IPS DF 6.9 (cell line): ENCODE data around the gene CADM2.

Source experiments
- DNase-seq: peaks from one replicate; pipeline ENCODE4 v3.0.0-alpha.2; 2013; ENCODE audit warnings: low read depth, low spot score
- H3K27ac ChIP-seq: one replicate; pipeline ENCODE4 v1.5.1; 2013; ENCODE audit warnings: low read length, control low read depth
- H3K27me3 ChIP-seq: 2 replicates; pipeline ENCODE4 v1.6.1; 2013; ENCODE audit warnings: mild to moderate bottlenecking, low read length; ENCODE audit not compliant: control insufficient read depth, insufficient read depth
- H3K36me3 ChIP-seq: 2 replicates; pipeline ENCODE4 v1.6.1; 2013; ENCODE audit warnings: low read length; ENCODE audit not compliant: control insufficient read depth, insufficient read depth
- H3K4me1 ChIP-seq: 2 replicates; pipeline ENCODE4 v1.6.1; 2013; ENCODE audit warnings: low read length; ENCODE audit not compliant: control insufficient read depth, insufficient read depth
- H3K4me3 ChIP-seq: 2 replicates; pipeline ENCODE4 v1.5.1; 2013; ENCODE audit warnings: mild to moderate bottlenecking, low read length
- H3K9me3 ChIP-seq: 2 replicates; pipeline ENCODE4 v1.6.1; 2013; ENCODE audit warnings: low read length, inconsistent platforms; ENCODE audit not compliant: control insufficient read depth, insufficient read depth
- WGBS: extraction: QIAGEN DNeasy Blood & Tissue Kit; methylation state at CpG from one replicate; pipeline ENCODE4 v1.1.7; 2013; ENCODE audit warnings: mixed read lengths, missing lambda C conversion rate; ENCODE audit not compliant: insufficient read length, insufficient coverage; 5-methylcytosine and 5-hydroxymethylcytosine counted together

Gene CADM2

DNA sequence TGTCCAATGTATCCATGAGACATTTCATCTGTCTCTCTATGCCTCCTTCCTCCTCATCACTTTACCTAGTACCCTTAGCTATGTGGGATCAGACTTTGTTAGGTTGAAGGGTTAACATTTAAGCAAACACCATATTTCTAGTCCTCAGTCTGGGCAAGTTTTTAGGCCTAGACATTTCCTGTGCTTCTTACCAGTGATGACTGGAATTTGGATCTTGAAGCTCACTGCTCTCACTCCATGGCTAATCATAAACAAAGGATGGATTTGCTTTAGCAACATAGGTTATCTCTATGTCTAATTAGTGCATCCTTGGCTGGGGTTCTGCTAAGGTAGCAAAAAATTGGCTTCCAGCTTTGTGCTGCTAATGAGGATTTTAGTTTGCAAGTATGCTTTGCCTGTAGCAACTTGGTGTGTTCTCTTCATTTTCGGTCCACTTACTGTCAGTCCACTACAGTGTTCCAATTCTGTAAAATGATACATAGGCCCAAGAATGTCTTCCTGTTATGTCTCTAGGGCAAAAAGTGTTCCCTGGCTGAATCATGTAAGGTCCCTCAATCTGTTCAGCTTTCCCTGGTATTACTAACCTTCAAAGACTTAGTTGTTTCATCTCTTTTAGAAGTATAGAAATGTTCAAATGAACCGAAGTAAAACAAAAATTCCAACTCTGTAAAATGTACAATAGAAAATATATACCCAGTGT lies 615.4 kb downstream of the CADM2 start:
- no peaks in the 10 kb centered on the region for H3K4me1 ChIP-seq
- no peak for DNase-seq
- H3K9me3 ChIP-seq = no peaks in the 10 kb centered on the region
- no CpG with 5 or more reads among the region's 2 CpGs for WGBS
- H3K27me3 ChIP-seq = no peaks in the 10 kb centered on the region
- no peaks in the 10 kb centered on the region for H3K36me3 ChIP-seq
- H3K27ac ChIP-seq = no peak overlapping the region
- no peak overlapping the region for H3K4me3 ChIP-seq

DNA sequence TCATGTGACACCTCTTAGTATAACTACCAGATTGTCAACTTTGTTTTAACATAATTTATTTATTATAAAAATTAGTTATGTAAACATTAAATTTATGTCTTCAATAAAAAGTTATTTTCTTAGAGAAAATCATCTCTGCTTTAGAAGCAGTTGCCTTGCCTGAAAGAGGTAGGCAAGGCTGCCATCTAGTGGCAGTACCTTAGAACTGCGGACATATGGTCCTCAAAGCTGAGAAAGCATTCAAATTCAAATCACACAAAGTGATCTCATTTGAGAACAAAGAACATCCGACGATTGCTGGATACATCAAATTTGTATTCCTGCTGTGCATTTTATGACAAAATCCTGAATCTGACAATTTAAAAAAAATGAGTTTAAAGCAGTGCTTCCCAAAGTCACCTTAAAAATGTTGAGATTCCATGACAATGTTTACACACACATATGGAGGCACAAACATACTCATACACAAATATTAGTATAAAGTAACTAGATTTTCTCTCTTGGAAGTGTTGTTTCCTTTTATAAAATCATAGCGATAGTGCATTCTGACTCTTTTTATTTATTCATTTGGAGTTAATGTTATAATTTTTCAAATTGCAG lies 617.4 kb downstream of the CADM2 start:
- no peak overlapping the region for H3K27ac ChIP-seq

DNA sequence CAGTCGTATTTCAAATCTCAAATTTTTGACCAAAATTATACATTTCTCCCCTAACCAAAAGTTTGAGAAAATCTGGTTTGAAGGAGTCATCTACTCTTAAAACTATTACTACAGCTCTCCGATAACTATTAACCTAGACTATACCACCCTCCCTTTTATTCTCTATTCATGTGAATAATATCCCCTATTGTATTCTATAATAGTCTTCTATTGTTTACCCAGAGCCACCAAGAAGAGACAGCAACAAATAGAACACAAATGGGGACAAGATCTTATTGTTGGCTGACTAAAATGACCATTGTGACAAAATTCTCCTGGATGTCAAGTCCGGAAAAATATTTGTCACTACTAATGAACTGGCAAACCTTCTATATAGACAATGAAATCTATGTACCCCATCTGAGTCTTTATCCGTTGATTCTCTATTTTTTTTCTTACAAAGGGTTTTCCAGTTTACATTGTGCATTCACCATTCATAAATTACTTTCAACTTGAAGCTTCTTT lies 618.0 kb downstream of the CADM2 start:
- no peak for DNase-seq
- no CpG with 5 or more reads among the region's 4 CpGs for WGBS
- Histone ChIP-seq H3K36me3 (no peaks in the 10 kb centered on the region), H3K9me3 (no peaks in the 10 kb centered on the region), H3K27me3 (no peaks in the 10 kb centered on the region), H3K27ac (no peak overlapping the region), H3K4me3 (no peak overlapping the region), H3K4me1 (no peaks in the 10 kb centered on the region)

More for the DNA sequence above, 617.4 kb downstream of the CADM2 start:
- no CpG with 5 or more reads among the region's 4 CpGs for WGBS
- no peaks in the 10 kb centered on the region for H3K27me3 ChIP-seq
- peak; percentile 45 for DNase-seq
- H3K9me3 ChIP-seq = no peaks in the 10 kb centered on the region
- H3K4me3 ChIP-seq = no peak overlapping the region
- no peaks in the 10 kb centered on the region for H3K36me3 ChIP-seq
- H3K4me1 ChIP-seq = no peaks in the 10 kb centered on the region

DNA sequence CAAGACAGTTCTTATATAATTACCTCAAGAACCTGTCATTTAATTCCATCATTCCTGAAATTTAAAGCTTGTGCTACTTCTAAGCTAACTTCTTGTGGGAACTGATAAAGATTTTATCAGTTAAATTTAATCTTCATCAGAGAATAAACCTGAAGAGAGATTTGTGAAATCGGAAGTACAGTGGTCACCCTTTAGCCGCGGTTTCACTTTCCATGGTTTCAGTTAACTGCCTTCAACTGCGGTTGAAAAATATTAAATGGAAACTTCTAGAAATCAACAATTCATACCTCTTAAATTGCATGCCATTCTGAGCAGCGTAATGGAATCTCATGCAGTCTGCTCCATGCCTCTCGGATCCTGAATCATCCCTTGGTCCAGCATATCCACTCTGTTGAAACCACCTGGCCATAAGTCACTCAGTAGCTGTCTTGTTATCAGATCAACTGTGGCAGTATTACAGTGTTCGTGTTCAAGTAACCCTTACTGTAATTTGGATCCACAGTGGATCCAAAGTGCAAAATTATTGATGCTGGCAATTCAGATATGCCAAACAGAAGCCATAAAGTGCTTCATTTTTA lies 626.1 kb downstream of the CADM2 start:
- DNase-seq = no peak

DNA sequence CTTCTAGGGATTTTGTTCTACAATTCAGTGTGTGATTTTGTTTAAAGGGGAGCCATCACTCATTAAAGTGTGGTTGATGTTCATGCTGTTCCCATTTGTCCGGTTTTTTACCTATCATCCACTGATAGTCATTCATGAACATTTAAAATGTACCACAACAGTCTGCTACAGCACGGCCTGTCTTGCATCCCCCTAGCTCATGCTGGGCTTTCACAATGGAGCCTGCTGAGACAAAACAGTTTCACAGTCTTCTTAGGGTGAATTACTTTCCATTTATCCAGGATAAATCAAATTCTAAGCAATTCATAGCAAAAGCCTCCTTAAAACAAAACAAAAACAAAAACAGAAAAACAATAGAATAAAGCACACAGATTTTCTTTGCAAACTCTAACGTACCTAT lies 627.2 kb downstream of the CADM2 start:
- Histone ChIP-seq H3K9me3 (no peaks in the 10 kb centered on the region), H3K4me1 (no peaks in the 10 kb centered on the region), H3K36me3 (no peaks in the 10 kb centered on the region), H3K4me3 (no peak overlapping the region), H3K27me3 (no peaks in the 10 kb centered on the region), H3K27ac (no peak overlapping the region)
- DNase-seq = no peak
- WGBS = no CpG with 5 or more reads among the region's 3 CpGs

More for the DNA sequence above, 626.1 kb downstream of the CADM2 start:
- no peaks in the 10 kb centered on the region for H3K27me3 ChIP-seq
- no CpG with 5 or more reads among the region's 7 CpGs for WGBS
- no peaks in the 10 kb centered on the region for H3K4me1 ChIP-seq
- no peaks in the 10 kb centered on the region for H3K36me3 ChIP-seq
- H3K9me3 ChIP-seq = no peaks in the 10 kb centered on the region
- no peak overlapping the region for H3K4me3 ChIP-seq
- H3K27ac ChIP-seq = no peak overlapping the region

DNA sequence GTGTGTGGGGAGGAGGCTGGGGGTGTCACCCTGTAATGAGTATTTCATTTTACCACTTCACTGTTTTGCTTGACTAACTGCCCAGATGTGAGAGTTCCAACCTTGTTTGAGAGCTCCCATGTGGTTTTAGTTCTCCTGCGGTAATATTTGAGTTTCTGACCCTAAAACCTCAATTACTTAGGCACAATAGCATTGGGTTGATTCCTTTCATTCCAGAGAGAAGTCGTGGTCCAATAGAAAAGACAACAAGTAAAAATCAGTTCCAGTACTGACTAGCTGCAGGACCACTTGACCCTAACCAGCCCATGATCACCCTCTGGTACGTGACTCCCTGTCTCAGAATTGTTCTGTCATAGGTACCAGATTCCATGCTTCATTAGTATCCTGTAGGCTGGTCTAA lies 630.4 kb downstream of the CADM2 start:
- Histone ChIP-seq H3K9me3 (no peaks in the 10 kb centered on the region), H3K4me1 (no peaks in the 10 kb centered on the region), H3K36me3 (no peaks in the 10 kb centered on the region), H3K27ac (no peak overlapping the region), H3K27me3 (no peaks in the 10 kb centered on the region), H3K4me3 (no peak overlapping the region)
- no CpG with 5 or more reads among the region's 3 CpGs for WGBS
- DNase-seq = no peak

DNA sequence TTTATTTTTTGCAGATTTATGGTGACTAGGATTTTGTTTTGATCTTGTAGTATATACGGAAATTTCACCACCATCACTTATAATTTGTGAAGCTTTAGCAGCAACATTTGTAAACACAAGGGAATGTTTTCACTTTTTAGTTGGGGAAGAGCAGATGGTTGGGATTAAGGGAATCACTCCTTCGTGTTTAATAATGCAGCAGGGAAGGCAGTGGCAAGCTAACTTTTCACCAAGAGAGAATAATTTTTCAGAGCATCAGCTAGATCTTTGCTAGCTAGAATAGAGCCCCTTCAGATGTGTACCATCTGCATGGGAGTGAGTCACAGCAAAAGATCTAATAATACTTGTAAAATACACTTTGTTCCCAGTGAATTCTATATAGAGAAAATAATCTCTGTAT lies 632.7 kb downstream of the CADM2 start:
- whole genome bisulfite sequencing = no CpG with 5 or more reads among the region's 2 CpGs
- H3K4me1 ChIP-seq = no peaks in the 10 kb centered on the region
- no peak for DNase-seq
- no peak overlapping the region for H3K4me3 ChIP-seq
- H3K36me3 ChIP-seq = no peaks in the 10 kb centered on the region
- no peaks in the 10 kb centered on the region for H3K27me3 ChIP-seq
- no peak overlapping the region for H3K27ac ChIP-seq
- H3K9me3 ChIP-seq = no peaks in the 10 kb centered on the region

DNA sequence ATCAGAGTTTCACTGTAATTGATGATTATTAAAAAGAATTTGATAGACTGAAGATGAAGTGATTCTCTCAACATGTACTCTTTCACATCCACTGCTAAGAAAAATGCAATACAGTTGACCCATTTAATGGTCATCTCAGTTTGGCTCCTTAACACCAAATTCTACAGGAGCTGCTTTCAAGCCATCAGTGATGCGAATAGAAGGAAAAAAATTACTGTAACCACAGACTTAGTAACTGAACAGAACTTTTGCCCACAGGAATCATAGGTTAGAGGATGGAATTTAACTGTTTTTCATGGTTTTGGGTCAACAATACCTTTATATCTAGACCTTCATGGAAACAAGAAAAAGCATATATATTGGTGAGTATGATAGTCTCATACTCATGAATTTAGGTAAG lies 633.5 kb downstream of the CADM2 start:
- Histone ChIP-seq H3K9me3 (no peaks in the 10 kb centered on the region), H3K36me3 (no peaks in the 10 kb centered on the region), H3K4me1 (no peaks in the 10 kb centered on the region), H3K27me3 (no peaks in the 10 kb centered on the region), H3K4me3 (no peak overlapping the region), H3K27ac (no peak overlapping the region)
- DNase-seq = no peak
- WGBS = no CpG with 5 or more reads among the region's 1 CpG

DNA sequence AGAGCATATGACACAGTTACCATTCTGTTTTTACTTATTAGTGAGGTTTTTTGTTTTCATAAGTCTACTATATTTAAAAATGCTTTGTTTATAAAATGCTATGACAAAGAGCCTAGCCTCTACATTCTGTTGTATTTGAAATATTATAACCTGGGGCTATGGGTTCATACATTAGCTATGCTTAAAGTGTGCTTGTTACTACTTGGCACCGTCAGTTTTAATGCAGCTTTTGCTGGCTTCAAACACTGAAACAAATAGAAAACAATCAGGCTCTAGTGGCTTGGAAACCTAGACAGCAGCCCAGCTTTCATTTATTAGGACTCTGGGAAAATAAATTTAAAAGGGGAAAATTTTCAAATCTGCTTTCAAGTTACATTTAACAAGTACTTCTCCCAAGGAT lies 635.9 kb downstream of the CADM2 start:
- Histone ChIP-seq H3K27ac (no peak overlapping the region), H3K36me3 (no peaks in the 10 kb centered on the region), H3K27me3 (no peaks in the 10 kb centered on the region), H3K9me3 (no peaks in the 10 kb centered on the region), H3K4me1 (no peaks in the 10 kb centered on the region), H3K4me3 (no peak overlapping the region)
- WGBS = no CpG with 5 or more reads among the region's 1 CpG
- DNase-seq = no peak

DNA sequence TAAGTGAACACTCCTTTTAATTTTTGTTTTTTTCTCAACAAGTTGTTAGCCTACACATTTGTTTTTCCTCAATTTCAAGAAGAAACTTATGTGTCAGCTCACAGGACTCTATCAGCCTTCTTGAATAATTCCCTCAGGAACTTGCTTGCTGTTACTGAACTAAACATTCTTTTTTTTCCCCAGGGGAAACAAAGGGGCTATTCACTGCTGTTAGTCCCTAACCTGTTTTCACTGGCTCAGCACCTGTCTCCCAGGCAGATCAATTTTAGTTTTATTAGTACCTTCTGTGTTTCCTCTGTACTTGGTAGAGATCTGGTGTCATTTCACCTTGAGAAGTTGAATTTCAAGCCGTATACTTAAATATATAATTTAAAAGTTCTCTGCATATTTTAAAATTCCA lies 644.6 kb downstream of the CADM2 start:
- Histone ChIP-seq H3K4me1 (no peaks in the 10 kb centered on the region), H3K27me3 (no peaks in the 10 kb centered on the region), H3K4me3 (no peak overlapping the region), H3K27ac (no peak overlapping the region), H3K9me3 (no peaks in the 10 kb centered on the region), H3K36me3 (no peaks in the 10 kb centered on the region)
- WGBS = no CpG with 5 or more reads among the region's 1 CpG
- no peak for DNase-seq
